HL-60 (cell line): ENCODE measurements around the gene RAB40AL.
A peak's percentile ranks its signal among the peaks of the same experiment; 100 is the strongest.

Experiments
- POLR2AphosphoS5 ChIP-seq: IDR thresholded peaks from 2 replicates; pipeline ENCODE4 v1.6.1; 2012; ENCODE audit warnings: low read depth
- TF ChIP-seq, protein P1 (sequence below): IDR thresholded peaks from one replicate; pipeline ENCODE4 v1.5.1; 2011; ENCODE audit warnings: low read length, control low read depth, inconsistent platforms; ENCODE audit not compliant: insufficient read depth

DNA sequence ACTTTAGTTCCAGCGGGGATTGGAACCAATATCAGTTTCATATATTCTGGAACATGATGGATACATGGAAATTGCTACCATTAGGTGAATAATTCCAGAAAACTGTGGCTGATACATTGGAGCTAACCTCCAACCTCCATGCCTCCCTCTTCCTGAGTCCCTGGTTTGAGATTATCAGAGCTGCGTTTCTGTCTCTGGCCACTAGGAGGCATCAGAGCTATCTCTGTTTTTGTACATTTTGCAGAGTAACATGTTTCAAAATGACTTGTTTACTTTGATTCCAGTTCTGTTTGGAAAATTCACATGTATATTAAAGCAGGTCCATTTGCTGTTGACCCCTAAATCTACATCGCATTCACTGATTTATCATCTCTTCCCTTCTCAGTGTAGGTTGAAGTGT, 2.4 kb upstream of the RAB40AL start:
- TF ChIP-seq, protein P1, sequence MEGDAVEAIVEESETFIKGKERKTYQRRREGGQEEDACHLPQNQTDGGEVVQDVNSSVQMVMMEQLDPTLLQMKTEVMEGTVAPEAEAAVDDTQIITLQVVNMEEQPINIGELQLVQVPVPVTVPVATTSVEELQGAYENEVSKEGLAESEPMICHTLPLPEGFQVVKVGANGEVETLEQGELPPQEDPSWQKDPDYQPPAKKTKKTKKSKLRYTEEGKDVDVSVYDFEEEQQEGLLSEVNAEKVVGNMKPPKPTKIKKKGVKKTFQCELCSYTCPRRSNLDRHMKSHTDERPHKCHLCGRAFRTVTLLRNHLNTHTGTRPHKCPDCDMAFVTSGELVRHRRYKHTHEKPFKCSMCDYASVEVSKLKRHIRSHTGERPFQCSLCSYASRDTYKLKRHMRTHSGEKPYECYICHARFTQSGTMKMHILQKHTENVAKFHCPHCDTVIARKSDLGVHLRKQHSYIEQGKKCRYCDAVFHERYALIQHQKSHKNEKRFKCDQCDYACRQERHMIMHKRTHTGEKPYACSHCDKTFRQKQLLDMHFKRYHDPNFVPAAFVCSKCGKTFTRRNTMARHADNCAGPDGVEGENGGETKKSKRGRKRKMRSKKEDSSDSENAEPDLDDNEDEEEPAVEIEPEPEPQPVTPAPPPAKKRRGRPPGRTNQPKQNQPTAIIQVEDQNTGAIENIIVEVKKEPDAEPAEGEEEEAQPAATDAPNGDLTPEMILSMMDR: peak; percentile 49
- no peak for TF ChIP-seq POLR2AphosphoS5
